HG02571 (cell line): ENCODE measurements around the gene CNTNAP2.
"Not testable (repeated sequence)": the region's sequence is repeated elsewhere in the genome, so short reads cannot be mapped to it uniquely, and the experiment has no call there.

Experiments used
- ATAC-seq: cut with Tn5 transposase; IDR thresholded peaks from one replicate; pipeline ENCODE4 v1.9.1; 2021; ENCODE audit warnings: mild to moderate bottlenecking, moderate library complexity; ENCODE audit not compliant: unreplicated experiment

Gene CNTNAP2

GRCh38 chr7:148303295-148304082 lies 2186.9 kb downstream of the CNTNAP2 start:
- ATAC-seq = no peak

DNA sequence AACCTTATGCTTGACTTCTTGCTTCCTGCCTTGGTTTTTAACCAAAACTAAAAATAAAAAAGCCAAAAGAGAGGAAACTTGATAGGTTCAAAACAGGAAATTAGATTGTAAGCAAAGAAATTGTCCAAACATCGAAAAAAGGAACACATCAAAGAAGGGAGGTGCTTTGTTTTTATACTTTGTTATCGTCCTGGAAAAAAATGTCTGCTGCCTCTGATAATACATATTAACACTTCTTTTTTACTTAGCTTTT lies 2187.4 kb downstream of the CNTNAP2 start:
- no peak for ATAC-seq

DNA sequence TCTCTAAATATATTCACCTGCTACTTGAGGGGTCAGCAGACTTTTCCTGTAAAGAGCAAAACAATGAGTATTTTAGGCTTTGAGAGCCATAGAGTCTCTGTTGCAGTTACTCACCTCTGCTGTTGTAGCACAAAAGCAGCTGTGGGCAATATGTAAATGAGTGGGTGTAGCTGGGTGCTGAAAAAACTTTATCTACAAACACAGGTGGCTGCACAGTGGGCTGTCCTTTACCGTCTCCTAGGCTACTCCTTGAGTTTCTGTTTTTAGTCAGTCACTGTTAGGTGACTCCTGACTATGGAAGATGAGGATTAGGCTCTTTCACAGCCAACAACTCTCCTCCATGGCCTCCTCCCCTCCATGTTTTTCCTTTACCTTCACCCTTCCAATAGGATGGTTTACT lies 2187.9 kb downstream of the CNTNAP2 start:
- peak; percentile 79 for ATAC-seq

DNA sequence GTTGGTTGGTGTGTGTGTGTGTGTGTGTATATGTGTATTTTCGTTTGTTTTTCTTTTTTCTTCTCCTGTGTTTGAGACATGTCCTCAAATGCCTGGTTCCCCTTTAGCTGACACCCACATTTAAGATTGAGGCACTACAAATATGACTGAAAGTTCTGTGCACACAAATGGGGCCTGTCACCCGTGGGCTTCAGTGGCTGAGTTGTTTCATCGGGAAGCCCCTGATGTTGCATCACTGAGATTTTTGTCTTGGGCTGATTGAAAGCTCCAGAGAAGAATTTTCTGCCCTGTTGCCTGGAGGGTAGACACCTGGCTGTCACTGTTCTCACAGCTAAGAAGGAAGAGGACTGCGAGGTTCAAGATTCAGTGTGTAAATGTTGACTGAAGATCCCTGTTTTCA lies 2190.2 kb downstream of the CNTNAP2 start:
- peak; percentile 55 for ATAC-seq

GRCh38 chr7:148318102-148318811 lies 2201.7 kb downstream of the CNTNAP2 start:
- no peak for ATAC-seq

DNA sequence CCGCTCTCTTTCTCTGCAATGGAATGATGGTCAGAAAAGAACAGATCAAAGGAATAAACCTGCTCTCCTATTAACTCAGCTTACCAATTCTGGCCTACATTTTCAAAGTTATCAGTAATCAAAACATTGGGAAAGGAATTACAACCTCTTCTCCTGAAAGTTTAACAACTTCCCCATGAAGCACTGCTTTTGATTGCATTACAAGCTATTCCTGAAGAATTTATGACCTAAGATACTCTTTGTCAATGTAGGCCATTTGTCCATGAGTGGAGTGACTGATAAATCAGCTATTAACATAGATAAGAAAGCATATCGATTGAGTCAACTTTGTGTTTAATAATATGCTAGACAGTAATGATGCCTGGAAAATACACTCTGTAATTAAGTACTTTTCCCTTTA lies 2202.2 kb downstream of the CNTNAP2 start:
- no peak for ATAC-seq

GRCh38 chr7:148319316-148319808 lies 2202.8 kb downstream of the CNTNAP2 start:
- no peak for ATAC-seq

DNA sequence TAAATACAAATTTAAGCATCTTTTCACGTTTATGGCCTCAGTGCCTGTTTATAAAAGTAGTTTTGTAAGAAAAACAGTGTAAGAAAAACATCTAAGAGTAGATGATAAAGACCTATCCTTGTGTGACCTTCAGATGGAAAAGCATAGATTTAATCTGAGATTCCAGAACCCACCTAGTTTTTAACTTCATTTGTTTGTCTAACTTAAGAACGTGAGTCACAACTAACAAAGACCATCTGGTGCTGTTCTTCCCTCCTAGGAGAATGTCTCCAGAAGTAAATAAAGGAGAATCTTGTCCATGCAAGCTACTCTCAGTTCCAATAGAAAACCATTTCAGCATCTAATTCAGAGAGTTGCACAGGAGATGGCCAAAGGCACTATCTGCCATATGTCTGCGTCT lies 2208.6 kb downstream of the CNTNAP2 start:
- ATAC-seq = no peak

DNA sequence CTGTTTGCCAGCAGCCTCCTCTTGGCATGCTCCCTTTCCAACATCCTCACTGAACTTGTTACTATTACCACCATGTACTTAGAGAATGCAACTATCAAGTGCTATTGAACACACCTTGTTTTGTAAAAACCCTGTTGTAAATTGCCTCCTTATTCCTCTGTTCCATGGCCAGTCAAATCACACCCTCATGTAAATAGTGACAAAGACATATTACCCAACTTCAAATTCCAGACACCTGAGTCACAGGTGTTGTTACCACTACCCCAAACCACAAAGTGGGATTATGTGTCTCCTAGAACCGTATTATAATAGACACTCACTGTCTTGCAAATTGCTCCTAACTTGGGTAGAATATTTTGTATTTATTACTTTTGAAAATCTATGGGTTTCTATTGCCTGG lies 2210.8 kb downstream of the CNTNAP2 start:
- no peak for ATAC-seq

DNA sequence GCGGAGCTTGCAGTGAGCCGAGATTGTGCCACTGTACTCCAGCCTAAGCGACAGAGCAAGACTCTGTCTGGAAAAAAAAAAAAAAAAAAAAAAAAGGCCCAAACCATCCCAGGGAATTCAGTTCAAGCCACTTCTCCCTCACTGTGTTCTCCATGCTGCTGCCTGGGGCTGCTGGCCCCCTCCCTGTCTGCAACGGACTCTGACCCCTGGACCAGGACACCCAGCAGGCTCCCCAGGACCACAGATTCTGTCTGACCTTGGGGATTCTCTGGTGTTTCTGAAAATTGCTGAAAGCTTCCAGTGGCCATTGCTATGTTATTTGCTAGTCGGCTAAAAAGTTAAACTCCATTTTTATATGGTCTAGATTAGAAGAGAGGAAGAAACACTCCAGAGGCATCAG lies 2212.3 kb downstream of the CNTNAP2 start:
- no peak for ATAC-seq

DNA sequence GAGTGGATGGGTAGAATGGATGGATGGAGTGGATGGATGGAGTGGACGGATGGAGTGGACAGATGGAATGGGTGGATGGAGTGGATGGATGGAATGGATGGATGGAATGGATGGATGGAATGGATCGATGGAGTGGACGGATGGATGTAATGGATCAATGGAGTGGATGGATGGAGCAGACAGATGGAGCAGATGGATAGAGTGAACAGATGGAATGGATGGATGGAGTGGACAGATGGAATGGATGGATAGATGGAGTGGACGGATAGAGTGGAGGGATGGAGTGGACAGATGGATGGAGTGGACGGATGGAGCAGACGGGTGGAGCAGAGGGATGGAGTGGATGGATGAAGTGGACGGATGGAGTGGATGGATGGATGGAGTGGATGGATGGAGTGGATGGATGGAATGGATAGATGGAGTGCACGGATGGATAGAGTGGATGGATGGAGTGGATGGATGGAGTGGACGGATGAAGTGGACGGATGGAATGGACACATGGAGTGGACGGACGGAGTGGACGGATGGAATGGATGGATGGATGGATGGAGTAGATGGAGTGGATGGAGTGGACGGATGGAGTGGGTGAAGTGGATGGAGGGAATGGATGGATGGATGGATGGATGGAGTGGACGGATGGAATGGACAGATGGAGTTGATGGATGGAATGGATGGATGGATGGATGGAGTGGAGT lies 2213.7 kb downstream of the CNTNAP2 start:
- no peak for ATAC-seq

DNA sequence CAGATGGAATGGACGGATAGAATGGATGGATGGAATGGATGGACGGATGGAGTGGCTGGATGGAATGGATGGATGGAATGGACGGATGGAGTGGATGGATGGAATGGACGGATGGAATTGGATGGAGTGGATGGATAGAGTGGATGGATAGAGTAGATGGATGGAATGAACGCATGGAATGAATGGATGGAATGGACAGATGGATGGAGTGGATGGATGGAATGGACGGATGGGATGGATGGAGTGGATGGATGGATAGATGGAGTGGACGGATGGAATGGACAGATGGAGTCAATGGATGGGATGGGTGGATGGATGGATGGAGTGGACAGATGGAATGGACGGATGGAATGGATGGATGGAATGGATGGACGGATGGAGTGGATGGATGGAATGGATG lies 2214.2 kb downstream of the CNTNAP2 start:
- ATAC-seq = no peak

DNA sequence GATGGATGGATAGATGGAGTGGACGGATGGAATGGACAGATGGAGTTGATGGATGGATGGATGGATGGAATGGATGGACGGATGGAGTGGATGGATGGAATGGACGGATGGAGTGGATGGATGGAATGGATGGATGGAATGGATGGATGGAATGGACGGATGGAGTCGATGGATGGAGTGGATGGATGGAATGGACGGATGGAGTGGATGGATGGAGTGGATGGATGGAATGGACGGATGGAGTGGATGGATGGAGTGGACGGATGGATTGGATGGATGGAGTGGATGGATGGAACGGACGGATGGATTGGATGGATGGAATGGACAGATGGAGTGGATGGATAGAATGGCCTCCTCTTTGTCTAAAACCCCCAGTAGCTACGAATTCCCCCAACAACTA lies 2214.9 kb downstream of the CNTNAP2 start:
- not testable (repeated sequence) for ATAC-seq

DNA sequence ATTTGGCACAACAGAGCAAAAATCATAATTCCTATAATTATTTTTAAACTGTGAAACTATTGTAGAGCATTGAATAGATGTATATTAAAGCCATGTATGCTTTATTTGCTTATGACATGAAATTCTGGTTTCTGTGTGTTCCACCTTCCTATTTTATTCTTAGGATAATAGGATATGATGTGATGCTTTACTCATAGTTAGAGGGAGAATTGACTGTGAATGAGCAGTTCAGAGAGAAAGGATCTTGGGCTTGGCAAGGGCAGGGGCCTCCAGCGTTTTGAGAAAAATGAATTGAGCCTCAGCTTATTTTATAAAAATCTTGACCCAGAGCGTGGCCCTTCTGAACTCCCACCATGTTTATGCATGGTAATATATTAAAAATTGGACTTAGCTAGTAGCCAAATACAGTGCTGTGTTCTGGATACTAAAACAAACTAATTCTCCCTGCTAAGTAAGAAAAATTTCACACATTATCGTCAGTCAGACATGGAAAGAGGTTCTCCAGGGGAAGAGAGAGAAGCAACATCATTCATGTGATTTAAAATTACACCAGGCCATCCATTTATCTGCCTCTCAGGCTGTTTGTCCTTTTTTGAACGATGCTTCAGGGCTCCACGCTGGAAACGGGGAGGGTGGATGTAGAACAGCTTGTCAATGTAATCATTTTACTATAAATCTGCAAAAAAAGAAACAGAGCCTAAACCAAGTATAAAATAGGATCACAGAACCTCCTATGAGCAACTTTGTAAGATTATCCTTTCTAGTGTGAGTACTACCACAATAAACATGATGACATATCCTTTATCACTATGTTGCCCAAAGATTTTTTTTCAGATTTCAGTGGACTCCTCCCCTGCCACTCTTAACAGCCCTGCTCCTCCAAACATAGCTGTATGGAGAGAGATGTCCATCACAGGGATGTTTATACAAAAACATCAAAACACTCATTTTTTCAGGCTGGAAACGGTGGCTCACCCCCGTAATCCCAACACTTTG lies 2215.9 kb downstream of the CNTNAP2 start:
- ATAC-seq = no peak

GRCh38 chr7:148334441-148334956 lies 2217.9 kb downstream of the CNTNAP2 start:
- no peak for ATAC-seq

DNA sequence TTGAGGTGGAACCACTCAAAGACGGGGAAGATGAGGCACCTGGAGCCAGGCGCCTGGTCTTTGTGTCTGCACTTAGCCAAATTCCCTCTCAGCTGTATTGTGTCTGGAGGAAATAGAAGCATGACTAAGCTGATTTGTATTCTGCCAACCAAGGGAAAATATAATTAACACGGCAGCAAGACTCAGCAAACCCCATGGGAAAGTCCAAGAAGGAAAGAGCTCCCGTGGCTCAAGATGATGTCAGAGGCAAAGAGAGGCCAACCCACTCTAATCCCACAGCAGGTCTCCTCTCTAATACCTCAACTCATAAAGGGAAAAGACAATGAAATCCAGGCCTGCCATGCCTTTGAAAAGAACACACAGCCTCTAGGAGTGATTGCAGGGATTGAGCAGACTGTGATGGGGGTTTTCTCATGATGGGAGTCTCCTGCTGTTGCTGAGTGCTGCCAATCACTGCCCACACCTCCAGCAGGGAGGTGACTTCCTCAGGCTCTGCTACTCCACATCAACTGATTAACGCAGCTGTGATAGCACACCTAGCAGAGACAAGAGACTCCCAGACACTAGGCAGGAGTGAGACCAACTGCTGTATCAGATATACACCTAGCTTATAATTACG lies 2218.5 kb downstream of the CNTNAP2 start:
- ATAC-seq = no peak

DNA sequence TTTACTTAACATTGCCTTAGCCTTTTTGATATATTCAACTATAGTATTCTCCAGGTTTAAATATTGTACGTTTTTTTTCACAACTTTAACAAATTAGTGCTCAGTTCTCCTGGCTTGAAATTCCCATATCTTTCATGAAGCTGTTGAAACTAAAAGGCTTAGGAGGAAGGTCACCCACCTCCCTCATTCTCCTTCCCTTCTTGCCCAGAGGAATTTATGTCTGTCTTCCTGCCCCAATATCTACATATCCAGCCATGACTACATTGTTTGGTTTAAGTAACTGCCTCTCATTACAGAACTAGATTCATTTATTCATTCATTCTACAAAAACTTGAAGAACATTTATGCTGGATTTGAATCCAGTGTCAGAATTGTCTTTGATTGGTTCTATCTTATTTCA lies 2219.2 kb downstream of the CNTNAP2 start:
- no peak for ATAC-seq

GRCh38 chr7:148336411-148336810 lies 2219.8 kb downstream of the CNTNAP2 start:
- no peak for ATAC-seq

GRCh38 chr7:148337246-148337965 lies 2220.8 kb downstream of the CNTNAP2 start:
- no peak for ATAC-seq
